ENCODE results near the gene CHRNA4. TPM values are rescaled to one million over a fixed set of nuclear protein-coding genes. Genes with fewer than 3 reads are reported as not detected.

Gene CHRNA4
- total RNA-seq, 2 donors from 2014 or later = 0.46 TPM; not detected in 1

- 93 to 98% methylated on average over 11 to 21 of the region's 21 CpGs for WGBS, 2 experiments (ENCODE audit: insufficient coverage in 1 of 2, insufficient read length in 1 of 2)
- H3K36me3 ChIP-seq (ENCODE audit: control insufficient read depth, insufficient read depth, low read length) = no peaks in the 10 kb centered on the region
- no peak overlapping the region for H3K9ac ChIP-seq (ENCODE audit: extremely low read depth, low read length, poor library complexity, severe bottlenecking)
- H3K9me3 ChIP-seq (ENCODE audit: control insufficient read depth, low read length) = no peaks in the 10 kb centered on the region
- Mint-ChIP-seq H3K27ac (no peak overlapping the region), H3K4me1 (peaks cover 2% of the 10 kb centered on the region), H3K9me3 (no peaks in the 10 kb centered on the region), H3K27me3 (ENCODE audit: insufficient read depth) (no peaks in the 10 kb centered on the region), H3K36me3 (ENCODE audit: low read depth) (no peaks in the 10 kb centered on the region), H3K4me3 (no peak overlapping the region)
- no peak for DNase-seq
- no peak overlapping the region for H3K27ac ChIP-seq (ENCODE audit: low read depth, low read length)
- TF ChIP-seq CTCF (conservative IDR thresholded peaks at IDR 0.05) = no peak
- no peaks in the 10 kb centered on the region for H3K27me3 ChIP-seq (ENCODE audit: control insufficient read depth, insufficient read depth, low read length, poor library complexity, severe bottlenecking)
- no peak overlapping the region for H3K4me3 ChIP-seq (ENCODE audit: low read length)
- no peaks in the 10 kb centered on the region for H3K4me1 ChIP-seq (ENCODE audit: control insufficient read depth, insufficient read depth, low read length)
These were observed 47.5 kb upstream of the CHRNA4 start for GRCh38 chr20:63408684-63409046.

- DNase-seq = no peak
- no peaks in the 10 kb centered on the region for H3K27me3 ChIP-seq (ENCODE audit: control insufficient read depth, insufficient read depth, low read length, poor library complexity, severe bottlenecking)
- Mint-ChIP-seq H3K4me1 (peaks cover 2% of the 10 kb centered on the region), H3K27ac (no peak overlapping the region), H3K36me3 (ENCODE audit: low read depth) (no peaks in the 10 kb centered on the region), H3K27me3 (ENCODE audit: insufficient read depth) (no peaks in the 10 kb centered on the region), H3K9me3 (no peaks in the 10 kb centered on the region), H3K4me3 (no peak overlapping the region)
- H3K27ac ChIP-seq (ENCODE audit: low read depth, low read length) = no peak overlapping the region
- no peaks in the 10 kb centered on the region for H3K36me3 ChIP-seq (ENCODE audit: control insufficient read depth, insufficient read depth, low read length)
- no peak overlapping the region for H3K9ac ChIP-seq (ENCODE audit: extremely low read depth, low read length, poor library complexity, severe bottlenecking)
- no peak for TF ChIP-seq CTCF (conservative IDR thresholded peaks at IDR 0.05)
- no peak overlapping the region for H3K4me3 ChIP-seq (ENCODE audit: low read length)
- H3K9me3 ChIP-seq (ENCODE audit: control insufficient read depth, low read length) = no peaks in the 10 kb centered on the region
- WGBS, 2 experiments (ENCODE audit: insufficient coverage in 1 of 2, insufficient read length in 1 of 2) = 94 to 96% methylated on average over 17 to 27 of the region's 27 CpGs
- H3K4me1 ChIP-seq (ENCODE audit: control insufficient read depth, insufficient read depth, low read length) = no peaks in the 10 kb centered on the region
These were observed 47.0 kb upstream of the CHRNA4 start for GRCh38 chr20:63407928-63408683.

GRCh38 chr20:63406617-63407245 lies 45.6 kb upstream of the CHRNA4 start:
- 95% methylated on average over 52 to 60 of the region's 60 CpGs for WGBS, 2 experiments (ENCODE audit: insufficient coverage in 1 of 2, insufficient read length in 1 of 2)
- no peak overlapping the region for H3K4me3 ChIP-seq (ENCODE audit: low read length)
- no peak for DNase-seq
- Mint-ChIP-seq H3K27ac (no peak overlapping the region), H3K9me3 (no peaks in the 10 kb centered on the region), H3K36me3 (ENCODE audit: low read depth) (no peaks in the 10 kb centered on the region), H3K4me3 (no peak overlapping the region), H3K4me1 (no peaks in the 10 kb centered on the region), H3K27me3 (ENCODE audit: insufficient read depth) (no peaks in the 10 kb centered on the region)
- no peaks in the 10 kb centered on the region for H3K27me3 ChIP-seq (ENCODE audit: control insufficient read depth, insufficient read depth, low read length, poor library complexity, severe bottlenecking)
- no peaks in the 10 kb centered on the region for H3K36me3 ChIP-seq (ENCODE audit: control insufficient read depth, insufficient read depth, low read length)
- H3K27ac ChIP-seq (ENCODE audit: low read depth, low read length) = no peak overlapping the region
- no peaks in the 10 kb centered on the region for H3K4me1 ChIP-seq (ENCODE audit: control insufficient read depth, insufficient read depth, low read length)
- H3K9ac ChIP-seq (ENCODE audit: extremely low read depth, low read length, poor library complexity, severe bottlenecking) = no peak overlapping the region
- no peak for TF ChIP-seq CTCF (conservative IDR thresholded peaks at IDR 0.05)
- H3K9me3 ChIP-seq (ENCODE audit: control insufficient read depth, low read length) = no peaks in the 10 kb centered on the region
